ENCODE data around the gene TMEM220.

DNA sequence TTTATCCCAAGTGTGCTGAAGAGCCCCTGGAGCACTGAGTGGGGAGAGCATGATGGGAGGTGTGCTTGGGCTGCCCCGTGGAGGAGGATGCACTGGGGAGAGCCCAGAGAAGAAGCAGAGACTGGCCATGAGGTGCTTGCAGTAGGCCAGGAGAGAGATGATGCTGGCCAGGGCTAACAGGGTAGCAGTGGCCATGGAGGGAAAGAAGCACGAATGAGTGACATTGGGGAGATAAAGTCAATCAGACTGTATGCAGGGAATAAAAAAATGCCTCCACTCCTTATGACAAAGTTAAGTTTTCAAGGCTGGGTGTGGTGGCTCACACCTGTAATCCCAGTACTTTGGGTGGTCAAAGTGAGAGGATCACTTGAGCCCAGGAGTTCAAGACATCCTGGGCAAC, 5.4 kb upstream of the TMEM220 start:
- TF ChIP-seq ELF4 (IDR thresholded peaks at IDR 0.05) (no peak), ARNT (IDR thresholded peaks at IDR 0.05) (no peak)

Measured in HEK293T (cell line).